HG03432 (cell line): Measurements from ENCODE around the gene C1orf116.
"Not testable (repeated sequence)": the region's sequence is repeated elsewhere in the genome, so short reads cannot be mapped to it uniquely, and the experiment has no call there.

Experiments used
- ATAC-seq: cut with Tn5 transposase; IDR thresholded peaks from one replicate; pipeline ENCODE4 v1.9.1; 2021; ENCODE audit warnings: mild to moderate bottlenecking, moderate library complexity; ENCODE audit not compliant: unreplicated experiment

The C1orf116 gene

GRCh38 chr1:207059881-207060280 is 27.3 kb upstream of the C1orf116 start:
- ATAC-seq = no peak

- ATAC-seq = no peak
Measured at GRCh38 chr1:207058878-207059867, 26.6 kb upstream of the C1orf116 start.

- ATAC-seq = no peak
Measured at GRCh38 chr1:207058252-207058651, 25.7 kb upstream of the C1orf116 start.

GRCh38 chr1:207056673-207057072 is 24.1 kb upstream of the C1orf116 start:
- no peak for ATAC-seq

GRCh38 chr1:207055386-207056001 is 22.9 kb upstream of the C1orf116 start:
- ATAC-seq = no peak

GRCh38 chr1:207054491-207054890 is 21.9 kb upstream of the C1orf116 start:
- ATAC-seq = no peak

GRCh38 chr1:207052911-207053769 is 20.6 kb upstream of the C1orf116 start, which contains the start of gene PFKFB2:
PFKFB2 (plus strand) TSS chr1:207053275; CDS start chr1:207054718, 1,443 bp downstream.
- ATAC-seq = peak; percentile 84

GRCh38 chr1:207051191-207051943 is 18.8 kb upstream of the C1orf116 start, which contains the start of gene YOD1:
YOD1 (minus strand) TSS chr1:207051208; CDS start chr1:207051030, 178 bp downstream.
- ATAC-seq = no peak

- peak; percentile 58 for ATAC-seq
Measured at GRCh38 chr1:207050480-207051190, 18.1 kb upstream of the C1orf116 start.

GRCh38 chr1:207049974-207050391 is 17.4 kb upstream of the C1orf116 start:
- ATAC-seq = no peak

- no peak for ATAC-seq
Measured at GRCh38 chr1:207049514-207049913, 17.0 kb upstream of the C1orf116 start.

GRCh38 chr1:207049054-207049453 is 16.5 kb upstream of the C1orf116 start:
- no peak for ATAC-seq

GRCh38 chr1:207048041-207048440 is 15.5 kb upstream of the C1orf116 start:
- no peak for ATAC-seq

GRCh38 chr1:207047505-207047904 is 14.9 kb upstream of the C1orf116 start:
- no peak for ATAC-seq

- no peak for ATAC-seq
Measured at GRCh38 chr1:207045453-207045852, 12.9 kb upstream of the C1orf116 start.

- ATAC-seq = not testable (repeated sequence)
Measured at GRCh38 chr1:207041397-207041796, 8.8 kb upstream of the C1orf116 start.

- no peak for ATAC-seq
Measured at GRCh38 chr1:207040181-207040533, 7.6 kb upstream of the C1orf116 start.

- ATAC-seq = no peak
Measured at GRCh38 chr1:207039380-207040180, 7.0 kb upstream of the C1orf116 start.

GRCh38 chr1:207036865-207037264 is 4.3 kb upstream of the C1orf116 start:
- ATAC-seq = no peak
